ENCODE results near the gene CBL.

Gene CBL

GRCh38 chr11:119277660-119278059, 71.5 kb downstream of the CBL start:
- no peak for DNase-seq

- DNase-seq: no peak
Observed at GRCh38 chr11:119282495-119282894, 76.4 kb downstream of the CBL start.

DNA sequence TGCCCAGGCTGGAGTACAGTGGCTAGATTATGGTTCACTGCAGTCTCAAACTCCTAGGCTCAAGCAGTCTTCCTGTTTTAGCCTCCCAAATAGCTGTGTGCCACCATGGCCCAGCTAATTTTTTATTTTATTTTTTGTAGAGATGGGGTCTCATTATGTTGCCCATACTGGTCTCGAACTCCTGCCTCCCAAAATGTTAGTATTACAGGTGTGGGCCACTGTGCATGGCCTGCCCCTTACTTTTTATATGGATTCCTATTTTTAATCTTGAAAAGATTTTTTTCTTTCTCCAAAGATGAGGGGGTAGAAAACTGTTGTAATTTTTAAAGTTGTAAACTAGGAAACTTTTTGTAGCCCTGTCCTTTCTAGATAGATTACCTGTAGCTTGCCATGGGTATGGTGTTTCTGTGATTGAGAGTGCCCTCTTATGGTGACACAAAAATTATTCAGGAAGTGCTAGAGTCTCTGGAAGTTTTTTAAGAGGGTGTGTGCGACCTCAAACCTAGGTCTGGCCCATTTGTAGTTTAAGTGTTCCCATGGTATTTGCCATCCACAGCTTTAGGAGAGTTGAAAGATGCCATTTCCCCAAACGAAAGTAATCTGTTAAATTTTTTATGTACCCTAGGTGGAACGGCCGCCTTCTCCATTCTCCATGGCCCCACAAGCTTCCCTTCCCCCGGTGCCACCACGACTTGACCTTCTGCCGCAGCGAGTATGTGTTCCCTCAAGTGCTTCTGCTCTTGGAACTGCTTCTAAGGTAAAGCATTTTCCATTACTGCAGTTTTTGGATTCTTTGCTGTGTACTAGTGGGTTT, 78.4 kb downstream of the CBL start:
- DNase-seq: no peak

GRCh38 chr11:119285431-119285830, 79.3 kb downstream of the CBL start:
- no peak for DNase-seq

DNA sequence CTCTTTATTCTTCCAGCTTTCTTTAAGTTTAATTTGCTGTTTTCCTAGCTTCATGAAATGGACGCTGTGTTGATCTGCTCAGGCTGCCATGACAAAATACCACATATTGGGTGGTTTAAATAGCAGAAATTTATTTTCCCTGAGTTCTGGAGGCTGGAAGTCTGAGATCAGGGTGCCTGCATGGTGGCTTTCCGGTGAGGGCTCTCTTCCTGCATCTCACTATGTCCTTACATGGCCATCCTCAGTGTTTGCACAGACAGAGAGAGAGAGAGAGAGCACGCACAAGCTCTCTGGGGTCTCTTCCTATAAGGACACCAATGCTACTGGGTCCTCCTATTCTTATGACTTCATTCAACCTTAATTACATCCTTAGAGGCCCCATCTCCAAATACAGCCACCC, 82.1 kb downstream of the CBL start:
- DNase-seq: no peak

DNA sequence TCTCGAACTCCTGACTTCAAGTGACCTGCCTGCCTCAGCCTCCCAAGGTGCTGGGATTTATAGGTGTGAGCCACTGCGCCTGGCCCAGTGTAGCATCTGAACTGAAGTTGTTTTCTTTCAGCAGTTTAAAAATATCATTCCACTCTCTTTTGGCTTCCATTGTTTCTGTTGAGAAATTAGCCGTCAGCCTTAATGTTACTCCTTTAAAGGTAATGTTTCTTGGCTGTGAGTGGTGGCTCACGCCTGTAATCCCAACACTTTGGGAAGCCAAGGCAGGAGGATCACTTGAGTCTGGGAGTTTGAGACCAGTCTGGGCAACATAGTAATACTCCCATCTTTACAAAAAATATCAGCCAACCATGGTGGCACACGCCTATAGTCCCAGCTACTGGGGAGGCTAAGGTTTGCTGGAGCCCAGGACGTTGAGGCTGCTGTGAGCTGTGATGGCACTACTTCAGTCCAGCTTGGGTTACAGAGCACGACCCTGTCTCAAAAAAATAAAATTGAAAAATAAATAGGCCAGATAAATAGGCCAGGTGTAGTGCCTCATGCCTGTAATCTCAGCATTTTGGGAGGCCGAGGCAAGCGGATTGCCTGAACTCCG, 84.9 kb downstream of the CBL start:
- DNase-seq: no peak

DNA sequence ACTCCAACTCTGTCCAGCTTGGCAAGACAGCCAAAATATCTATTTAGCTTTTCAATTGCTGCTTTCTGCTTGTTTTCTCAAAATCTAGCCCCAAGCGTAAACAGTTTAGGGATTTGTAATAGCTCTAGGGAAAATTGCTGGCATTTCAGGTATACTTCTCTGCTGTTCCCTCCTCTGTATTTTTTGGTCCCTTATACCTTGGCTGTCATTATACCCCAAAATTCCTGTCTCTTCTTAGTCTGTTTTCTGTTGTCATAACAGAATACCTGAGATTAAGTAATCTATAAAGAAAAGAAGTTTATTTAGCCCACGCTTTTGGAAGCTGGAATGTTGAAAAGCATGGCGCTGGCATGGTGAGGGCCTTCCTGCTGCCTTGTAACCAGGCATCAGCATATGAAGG, 87.3 kb downstream of the CBL start:
- no peak for DNase-seq

- no peak for DNase-seq
Observed at GRCh38 chr11:119295178-119295577, 89.0 kb downstream of the CBL start.

DNA sequence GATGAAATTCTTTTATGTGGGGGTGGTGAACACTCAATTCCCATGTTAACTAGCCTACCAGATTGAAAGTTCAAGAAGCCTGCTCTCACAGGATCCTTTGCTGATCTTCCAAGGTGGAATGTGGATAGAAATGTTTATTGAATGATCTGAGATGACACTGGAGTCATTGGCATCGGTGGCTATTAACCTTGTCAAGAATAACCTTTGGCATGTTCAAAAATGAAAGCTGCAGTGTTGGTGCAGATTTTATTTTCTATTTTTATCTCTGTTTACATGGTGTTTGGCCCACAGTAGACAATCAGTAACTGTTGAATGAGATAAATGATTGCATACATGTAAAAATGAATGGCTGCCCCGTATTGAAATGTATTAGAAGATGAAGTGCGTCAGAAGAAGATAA, 91.8 kb downstream of the CBL start:
- no peak for DNase-seq

- DNase-seq: no peak
Observed at GRCh38 chr11:119298726-119299125, 92.6 kb downstream of the CBL start.

DNA sequence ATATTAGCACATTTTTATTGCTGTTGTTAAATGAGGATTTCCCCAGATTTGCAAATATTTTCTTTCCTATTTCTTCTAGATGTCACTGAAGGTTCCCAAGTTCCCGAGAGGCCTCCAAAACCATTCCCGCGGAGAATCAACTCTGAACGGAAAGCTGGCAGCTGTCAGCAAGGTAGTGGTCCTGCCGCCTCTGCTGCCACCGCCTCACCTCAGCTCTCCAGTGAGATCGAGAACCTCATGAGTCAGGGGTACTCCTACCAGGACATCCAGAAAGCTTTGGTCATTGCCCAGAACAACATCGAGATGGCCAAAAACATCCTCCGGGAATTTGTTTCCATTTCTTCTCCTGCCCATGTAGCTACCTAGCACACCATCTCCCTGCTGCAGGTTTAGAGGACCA, 93.3 kb downstream of the CBL start:
- no peak for DNase-seq

- DNase-seq: no peak
Observed at GRCh38 chr11:119300198-119300964, 94.2 kb downstream of the CBL start.

- no peak for DNase-seq
Observed at GRCh38 chr11:119303227-119303718, 97.1 kb downstream of the CBL start.

DNA sequence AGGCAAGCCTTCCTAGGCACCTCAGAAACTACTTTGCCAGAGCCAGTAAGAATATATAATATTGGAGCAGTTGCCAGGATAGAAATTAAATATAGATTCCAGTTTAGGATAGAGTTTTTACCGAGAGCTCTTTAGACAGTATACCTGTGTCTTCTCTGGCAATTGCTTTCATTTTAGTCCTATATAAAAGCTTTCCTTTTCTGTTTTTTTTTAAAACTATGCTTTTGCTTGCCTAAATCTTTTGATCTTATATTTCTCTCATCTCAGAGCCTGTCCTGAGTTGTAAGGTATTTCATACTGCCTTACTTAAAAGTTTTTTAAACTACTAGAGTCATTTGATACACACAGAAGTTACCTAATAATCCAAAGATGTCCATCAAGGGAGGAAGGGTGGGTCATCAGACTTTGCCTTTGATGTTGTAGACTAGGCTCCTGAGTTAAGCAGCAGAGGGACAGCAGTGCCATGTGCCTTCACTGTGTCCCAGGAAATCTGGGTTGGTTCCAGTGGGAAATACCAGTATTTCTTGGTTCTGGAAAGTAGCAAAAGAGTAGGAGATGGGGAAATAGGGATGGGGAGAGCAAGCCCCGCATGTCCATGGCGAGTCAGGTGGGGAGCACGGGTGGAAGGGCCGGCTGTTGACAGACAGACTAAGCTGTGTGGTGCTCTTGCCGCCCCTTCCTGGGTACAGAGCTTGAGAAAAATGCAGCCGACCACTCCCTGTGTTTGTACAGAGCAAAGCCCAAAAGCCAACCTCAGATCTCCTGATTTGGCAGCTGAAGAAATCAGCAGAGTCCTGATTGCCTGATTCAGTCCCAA, 99.6 kb downstream of the CBL start:
- no peak for DNase-seq

- peak in 1 of 2 experiments; percentile 35 for DNase-seq
Observed at GRCh38 chr11:119306373-119306890, 100.3 kb downstream of the CBL start.

DNA sequence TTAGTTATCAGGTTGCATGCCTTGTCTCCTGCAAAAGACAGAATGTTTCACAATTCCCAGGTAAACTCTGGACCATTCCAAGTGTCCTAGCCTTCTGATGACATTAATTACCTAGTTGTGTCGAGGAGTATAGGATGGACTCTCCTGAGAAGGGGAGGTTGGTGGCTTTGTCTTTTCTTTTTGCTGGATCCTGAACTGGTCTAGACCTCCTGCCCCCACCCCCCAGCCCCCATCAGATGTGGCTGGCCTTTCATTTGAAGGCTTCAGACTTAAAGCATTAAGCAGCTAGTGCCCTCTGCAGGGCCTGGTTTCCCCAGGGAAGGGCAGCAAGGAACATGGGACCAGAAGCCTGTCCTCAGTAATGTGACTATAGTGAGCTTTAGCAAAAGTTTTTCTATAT, 101.1 kb downstream of the CBL start:
- DNase-seq: no peak

GRCh38 chr11:119307974-119308373, 101.8 kb downstream of the CBL start:
- no peak for DNase-seq

- DNase-seq: no peak
Observed at GRCh38 chr11:119309411-119309810, 103.3 kb downstream of the CBL start.

DNA sequence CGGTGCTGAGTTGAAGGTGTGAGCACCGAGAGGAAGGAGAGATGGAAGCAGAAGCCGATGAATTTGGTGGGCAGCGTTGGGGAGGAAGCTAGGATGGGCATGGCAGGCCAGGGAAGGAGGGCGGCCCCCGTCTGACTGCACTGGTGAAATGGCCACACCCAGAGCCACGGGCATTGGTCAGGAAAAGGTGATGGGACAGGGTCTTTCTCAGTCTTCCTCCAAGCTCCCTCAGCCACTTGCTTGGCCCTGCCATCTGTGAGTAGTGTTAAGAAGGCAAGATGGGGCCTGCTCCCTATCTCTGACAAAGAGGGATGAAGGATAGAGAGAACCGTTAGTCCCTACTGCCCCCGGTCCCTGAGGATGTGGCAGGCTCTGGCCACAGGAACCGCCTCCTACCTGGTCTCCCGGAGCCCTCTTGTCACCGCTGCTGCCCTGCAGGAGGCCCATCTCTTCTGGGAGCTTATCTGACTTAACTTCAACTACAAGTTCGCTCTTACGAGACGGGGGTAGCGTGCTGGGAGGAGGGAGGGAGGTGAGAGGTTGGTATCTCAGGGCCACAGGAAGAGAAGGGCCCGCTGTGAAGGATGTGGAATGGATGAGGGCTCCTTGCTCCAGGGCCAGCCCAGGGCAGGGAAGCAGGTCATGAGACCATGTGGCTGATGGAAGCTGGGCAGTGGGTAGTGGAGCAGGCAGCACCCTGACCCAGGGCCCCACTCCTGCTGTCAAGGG, 104.0 kb downstream of the CBL start:
- DNase-seq: no peak

DNA sequence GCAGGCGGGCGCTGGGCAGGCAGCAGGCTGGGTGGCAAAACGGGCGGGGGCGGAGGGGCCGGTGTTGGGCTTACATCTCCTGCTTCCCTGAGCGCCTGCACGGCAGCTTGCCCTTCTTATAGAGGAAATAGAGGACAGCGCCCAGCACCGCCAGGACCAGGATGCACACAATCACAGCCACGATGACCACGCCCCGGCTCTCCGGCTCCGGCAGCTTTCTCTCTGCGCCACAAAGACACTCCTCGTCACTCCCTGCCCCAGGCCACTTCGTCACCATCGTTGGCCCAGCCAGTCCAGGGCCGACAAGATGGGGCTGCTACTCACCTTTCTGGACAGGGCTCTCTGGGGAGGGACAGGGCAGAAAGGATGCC, 104.5 kb downstream of the CBL start:
- DNase-seq: no peak

DNA sequence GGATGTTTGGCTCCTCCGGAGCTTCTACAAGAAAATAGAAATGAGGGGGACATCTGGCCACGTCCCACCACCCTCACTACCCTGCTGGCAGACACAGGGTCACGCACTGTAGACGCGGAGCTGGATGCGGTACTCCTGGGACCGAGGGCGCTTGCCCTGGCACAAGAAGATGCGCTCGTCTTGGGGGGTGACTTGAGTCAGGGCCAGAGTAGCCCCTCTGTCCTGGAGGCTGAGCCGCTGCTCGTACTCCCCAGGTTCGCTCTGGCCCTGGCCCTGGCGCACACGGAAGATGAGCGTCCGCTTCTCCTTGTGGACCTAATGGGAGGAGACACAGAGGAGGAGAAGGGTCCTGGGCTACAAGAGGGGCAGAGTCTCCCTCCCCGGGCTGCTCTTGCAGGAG, 108.6 kb downstream of the CBL start:
- DNase-seq: no peak
